HepG2 (cell line): ENCODE data around the gene ATN1. TPM values are rescaled to one million over a fixed set of nuclear protein-coding genes. Genes with fewer than 3 reads are reported as not detected.

Experiments
- ATAC-seq: fragments of 200-7000 bp; cut with Tn5 transposase; 3 replicates; pipeline ENCODE4 v1.9.1; 2020; ENCODE audit warnings: mild to moderate bottlenecking, moderate library complexity
- BruUV-seq: library from RNA; stranded (reverse); fragments of 400-500 nt; replicated peaks from 2 replicates; lab custom pipeline; 2021; lab: Mats Ljungman, UMichigan
- CTCF ChIA-PET: fragments of 300-600 bp; formaldehyde crosslinking; extraction: SDS; loops from one replicate; lab custom pipeline; 2021; ENCODE audit warnings: low total read pairs, inconsistent platforms, low intra/inter-chr PET ratio; lab: Yijun Ruan, JAX
- POLR2A ChIA-PET: fragments of 350-600 bp; sonication (Branson Sonifier 250); formaldehyde crosslinking; loops from one replicate; lab custom pipeline; 2020; ENCODE audit warnings: antibody characterized with exemption, inconsistent platforms; lab: Yijun Ruan, JAX
- DNase-seq: peaks from one replicate; pipeline ENCODE4 v3.0.0-alpha.2; 2015; ENCODE audit warnings: low spot score
- FAIRE-seq: peaks from 3 replicates; lab custom pipeline; 2011; peaks lifted over from hg19 to GRCh38; lab: Jason Lieb, UNC
- H2AFZ ChIP-seq: one replicate; pipeline ENCODE4 v1.6.1; 2011; ENCODE audit warnings: low read length, inconsistent platforms
- H3K27ac ChIP-seq: fragments of 300-600 bp; 3 replicates; pipeline ENCODE4 v1.8.0; 2011; ENCODE audit warnings: mixed run types, mild to moderate bottlenecking, mixed read lengths, low read length, inconsistent platforms; ENCODE audit not compliant: insufficient read depth; ENCODE audit errors: extremely low read length
- H3K27me3 ChIP-seq, 2 experiments: fragments of 200-600 bp in 1 of 2; 2 replicates in 1 of 2; 3 replicates in 1 of 2; pipeline versions ENCODE4 v1.6.0 to v1.8.0; 2011; ENCODE audit warnings: low read length in 2 of 2, mild to moderate bottlenecking in 2 of 2, moderate library complexity in 2 of 2, inconsistent platforms in 1 of 2; ENCODE audit not compliant: insufficient read depth in 2 of 2, control insufficient read depth in 1 of 2
- H3K36me3 ChIP-seq, 2 experiments: fragments of 200-600 bp in 1 of 2; replicated peaks in 1 of 2; 2 replicates in 1 of 2; 3 replicates in 1 of 2; pipeline versions ENCODE4 v1.5.1 to v1.8.0; 2011; ENCODE audit warnings: low read length in 2 of 2, inconsistent platforms in 1 of 2; ENCODE audit not compliant: insufficient read depth in 2 of 2, control insufficient read depth in 1 of 2
- H3K4me1 ChIP-seq: 2 replicates; pipeline ENCODE4 v1.5.1; 2012; ENCODE audit warnings: low read length, inconsistent platforms; ENCODE audit not compliant: insufficient read depth
- H3K4me2 ChIP-seq: 2 replicates; pipeline ENCODE4 v1.6.0; 2011; ENCODE audit warnings: low read depth, low read length, inconsistent platforms
- H3K4me3 ChIP-seq, 3 experiments: fragments of 200-600 bp in 1 of 3; sonication (generic), shearing (Covaris generic) in 1 of 3; replicated peaks in 1 of 3; 2 replicates each; pipeline ENCODE4 v1.5.1; 2011 to 2016; ENCODE audit warnings: low read length in 3 of 3, inconsistent platforms in 2 of 3, low read depth in 2 of 3, mild to moderate bottlenecking in 2 of 3, control low read depth in 1 of 3, mixed read lengths in 1 of 3; ENCODE audit not compliant: insufficient read depth in 1 of 3
- H3K79me2 ChIP-seq: one replicate; pipeline ENCODE4 v1.6.1; 2011; ENCODE audit warnings: low read length, inconsistent platforms; ENCODE audit not compliant: insufficient read depth
- H3K9ac ChIP-seq: 2 replicates; pipeline ENCODE4 v1.6.0; 2011; ENCODE audit warnings: mild to moderate bottlenecking, low read depth, low read length, inconsistent platforms; ENCODE audit not compliant: insufficient read depth
- H3K9me3 ChIP-seq: 2 replicates; pipeline ENCODE4 v1.5.1; 2012; ENCODE audit warnings: mild to moderate bottlenecking, low read length
- H4K20me1 ChIP-seq: 2 replicates; pipeline ENCODE4 v1.6.0; 2011; ENCODE audit warnings: inconsistent platforms, mild to moderate bottlenecking, low read length, moderate library complexity; ENCODE audit not compliant: insufficient read depth
- ATF7-NPFF ChIP-seq: sonication (generic); formaldehyde crosslinking; IDR thresholded peaks from 2 replicates; pipeline ENCODE4 v1.8.1; 2023; ENCODE audit warnings: mild to moderate bottlenecking, low read depth, missing genetic modification reagents, moderate library complexity
- BCL6 ChIP-seq: IDR thresholded peaks from 2 replicates; pipeline ENCODE4 v1.6.1; 2016; ENCODE audit warnings: missing genetic modification reagents, missing compliant biosample characterization
- CENPT ChIP-seq: sonication (generic); formaldehyde crosslinking; IDR thresholded peaks from 2 replicates; pipeline ENCODE4 v1.8.0; 2022; ENCODE audit warnings: low read depth, mild to moderate bottlenecking, moderate library complexity, missing genetic modification reagents
- EHMT2 ChIP-seq: fragments of 200-600 bp; sonication (generic); IDR thresholded peaks from 2 replicates; pipeline ENCODE4 v1.7.0; 2017; ENCODE audit warnings: antibody characterized with exemption, low read depth, low read length, borderline replicate concordance
- TCF12 ChIP-seq, 2 experiments: fragments of 450-650 bp in 1 of 2; sonication (generic) in 1 of 2; formaldehyde crosslinking in 1 of 2; IDR thresholded peaks; 2 replicates each; pipeline versions ENCODE4 v1.6.1 to v1.8.0; 2017 to 2022; ENCODE audit warnings: antibody characterized with exemption in 1 of 2, mild to moderate bottlenecking in 1 of 2, missing genetic modification reagents in 1 of 2, moderate library complexity in 1 of 2
- TRIM22 ChIP-seq: fragments of 450-650 bp; IDR thresholded peaks from 2 replicates; pipeline ENCODE4 v1.6.1; 2017
- USF2 ChIP-seq, 2 experiments: sonication (generic) in 1 of 2; formaldehyde crosslinking in 1 of 2; IDR thresholded peaks; 2 replicates each; pipeline versions ENCODE4 v1.5.1 to v1.6.1; 2011 to 2020; ENCODE audit warnings: borderline replicate concordance in 1 of 2, low read depth in 1 of 2, low read length in 1 of 2, mild to moderate bottlenecking in 1 of 2, missing genetic modification reagents in 1 of 2, moderate library complexity in 1 of 2
- YEATS2 ChIP-seq: sonication (generic); formaldehyde crosslinking; IDR thresholded peaks from 2 replicates; pipeline ENCODE4 v1.4.0; 2020; ENCODE audit warnings: missing genetic modification reagents, borderline replicate concordance
- ZNF101 ChIP-seq: sonication (generic); formaldehyde crosslinking; IDR thresholded peaks from 2 replicates; pipeline ENCODE4 v1.4.0; 2020; ENCODE audit warnings: mild to moderate bottlenecking, low read depth, missing genetic modification reagents, borderline replicate concordance
- ZNF142 ChIP-seq: sonication (generic); formaldehyde crosslinking; IDR thresholded peaks from 2 replicates; pipeline ENCODE4 v1.4.0; 2020; ENCODE audit warnings: missing genetic modification reagents
- ZNF607 ChIP-seq: sonication (generic); formaldehyde crosslinking; IDR thresholded peaks from 2 replicates; pipeline ENCODE4 v1.5.1; 2020; ENCODE audit warnings: missing genetic modification reagents, mild to moderate bottlenecking, borderline replicate concordance
- WGBS: methylation state at CpG from one replicate; pipeline ENCODE4 v1.1.6; 2017; ENCODE audit warnings: low lambda C conversion rate; 5-methylcytosine and 5-hydroxymethylcytosine counted together
- in situ Hi-C: cut with HindIII; loops from 2 replicates; pipeline ENCODE4 v1.10.0; 2017; ENCODE audit warnings: low pct_unique_long_range_greater_than_20kb; ENCODE audit not compliant: extremely low pct_ligation_motif_present
- intact Hi-C: fragments of 100-400 bp; cut with micrococcal nuclease; formaldehyde crosslinking; loops from one replicate; pipeline ENCODE4 v1.10.0; 2022; ENCODE audit not compliant: unreplicated experiment
- polyA plus RNA-seq, 8 experiments: library from polyadenylated mRNA; depleted of rRNA in 3 of 8; stranded (reverse) in 7 of 8; unstranded in 1 of 8; fragments of >200 nt; fragmentation: Illumina TruSeq in 4 of 8; extraction: Trizol in 4 of 8; gene quantifications; 2 replicates each; pipeline versions ENCODE4 v1.2.1 to v1.2.3, GENCODE V29; 2011 to 2016; ENCODE audit warnings: low read depth in 4 of 8, missing spikeins in 1 of 8, mixed read lengths in 1 of 8; ENCODE audit not compliant: insufficient read depth in 1 of 8
- total RNA-seq, 5 experiments: library from RNA; depleted of rRNA; stranded (reverse); fragments of >200 nt; fragmentation: Illumina TruSeq; extraction: Trizol; gene quantifications; 2 replicates each; pipeline ENCODE4 v1.2.3, GENCODE V29; 2016; ENCODE audit warnings: low read depth in 1 of 5

The ATN1 gene
- total and polyA plus RNA-seq, 2 of the 13 experiments (the other 11 are each of a cell fraction or from before 2014, with no cell fraction given): 2.1 to 8.6 TPM

- POLR2A ChIA-PET: interaction anchor here (0.7 to 4.6 kb wide), 16 partner anchors 9 to 214 kb away, joined by 3 to 30 read pairs (median 10); partner anchors contain the start of genes ATN1, C1RL, COPS7A and ENO2
- FAIRE-seq (peak; percentile 98), DNase-seq (peak; percentile 91), ATAC-seq (peak; percentile 93)
- no peaks in the 10 kb centered on the region for H4K20me1 ChIP-seq
- peak overlapping the region; percentile 90 for H3K27ac ChIP-seq
- 22% methylated on average over 43 of the region's 80 CpGs for WGBS
- intact Hi-C loops (loop anchor here (2.0 kb wide), 1 partner anchor 13 kb away; no protein-coding TSS in a partner anchor), in situ Hi-C loops (no loop called here)
- no peaks in the 10 kb centered on the region for H3K27me3 ChIP-seq
- peaks cover 26% of the 10 kb centered on the region for H3K4me1 ChIP-seq
- peaks cover 7 to 33% of the 10 kb centered on the region in 2 experiments for H3K36me3 ChIP-seq
- H3K9me3 ChIP-seq: no peaks in the 10 kb centered on the region
- CTCF ChIA-PET: interaction anchor here (1.8 to 2.5 kb wide), 2 partner anchors 14 to 68 kb away, joined by 14 to 16 read pairs; no protein-coding TSS in a partner anchor
- no peaks in the 10 kb centered on the region for H3K79me2 ChIP-seq
- peak overlapping the region; percentile 93 for H3K9ac ChIP-seq
- H3K4me2 ChIP-seq: peak overlapping the region; percentile 87
- no peak overlapping the region for H2AFZ ChIP-seq
- peak overlapping the region; percentile 49 to 78 (median 70); a peak in 5 of 6 replicates for H3K4me3 ChIP-seq
- TSS peak; percentile 85 for BruUV-seq
- TF ChIP-seq EHMT2: no peak
- TF ChIP-seq ZNF607 (CRISPR knock-in tag): peak; percentile 85
- TF ChIP-seq YEATS2: peak; percentile 98
- TF ChIP-seq BCL6 (CRISPR knock-in tag): peak; percentile 68; the same call in 1 of the 2 replicates
- no peak for TF ChIP-seq CENPT (CRISPR knock-in tag)
- TF ChIP-seq ATF7-NPFF (CRISPR knock-in tag): peak; percentile 88
- peak; percentile 78 for TF ChIP-seq ZNF142 (CRISPR knock-in tag)
- TF ChIP-seq TCF12 (IDR thresholded peaks at IDR 0.05): no peak
- TF ChIP-seq TCF12 (CRISPR knock-in tag; IDR thresholded peaks at IDR 0.05): peak; percentile 79
- no peak for TF ChIP-seq TRIM22
- no peak for TF ChIP-seq ZNF101
- TF ChIP-seq USF2 (IDR thresholded peaks at IDR 0.05; ENCODE audit: low read depth, low read length): no peak
- peak; percentile 50; the same call in 1 of the 2 replicates for TF ChIP-seq USF2 (CRISPR knock-in tag; IDR thresholded peaks at IDR 0.05; ENCODE audit: borderline replicate concordance)
Observed at GRCh38 chr12:6937481-6938352, 10.0 kb downstream of the ATN1 start.
